HepG2 (cell line): ENCODE results near the gene KIRREL3. TPM values are rescaled to one million over a fixed set of nuclear protein-coding genes. Genes with fewer than 3 reads are reported as not detected.

ENCODE experiments used
- ATAC-seq: fragments of 200-7000 bp; cut with Tn5 transposase; 3 replicates; pipeline ENCODE4 v1.9.1; 2020; ENCODE audit warnings: mild to moderate bottlenecking, moderate library complexity
- BruUV-seq: library from RNA; stranded (reverse); fragments of 400-500 nt; replicated peaks from 2 replicates; lab custom pipeline; 2021; lab: Mats Ljungman, UMichigan
- CTCF ChIA-PET: fragments of 300-600 bp; formaldehyde crosslinking; extraction: SDS; loops from one replicate; lab custom pipeline; 2021; ENCODE audit warnings: low total read pairs, inconsistent platforms, low intra/inter-chr PET ratio; lab: Yijun Ruan, JAX
- POLR2A ChIA-PET: fragments of 350-600 bp; sonication (Branson Sonifier 250); formaldehyde crosslinking; loops from one replicate; lab custom pipeline; 2020; ENCODE audit warnings: antibody characterized with exemption, inconsistent platforms; lab: Yijun Ruan, JAX
- DNase-seq: peaks from one replicate; pipeline ENCODE4 v3.0.0-alpha.2; 2015; ENCODE audit warnings: low spot score
- FAIRE-seq: peaks from 3 replicates; lab custom pipeline; 2011; peaks lifted over from hg19 to GRCh38; lab: Jason Lieb, UNC
- H2AFZ ChIP-seq: one replicate; pipeline ENCODE4 v1.6.1; 2011; ENCODE audit warnings: low read length, inconsistent platforms
- H3K27ac ChIP-seq: fragments of 300-600 bp; 3 replicates; pipeline ENCODE4 v1.8.0; 2011; ENCODE audit warnings: mixed run types, mild to moderate bottlenecking, mixed read lengths, low read length, inconsistent platforms; ENCODE audit not compliant: insufficient read depth; ENCODE audit errors: extremely low read length
- H3K27me3 ChIP-seq, 2 experiments: fragments of 200-600 bp in 1 of 2; 2 replicates in 1 of 2; 3 replicates in 1 of 2; pipeline versions ENCODE4 v1.6.0 to v1.8.0; 2011; ENCODE audit warnings: low read length in 2 of 2, mild to moderate bottlenecking in 2 of 2, moderate library complexity in 2 of 2, inconsistent platforms in 1 of 2; ENCODE audit not compliant: insufficient read depth in 2 of 2, control insufficient read depth in 1 of 2
- H3K36me3 ChIP-seq, 2 experiments: fragments of 200-600 bp in 1 of 2; replicated peaks in 1 of 2; 2 replicates in 1 of 2; 3 replicates in 1 of 2; pipeline versions ENCODE4 v1.5.1 to v1.8.0; 2011; ENCODE audit warnings: low read length in 2 of 2, inconsistent platforms in 1 of 2; ENCODE audit not compliant: insufficient read depth in 2 of 2, control insufficient read depth in 1 of 2
- H3K4me1 ChIP-seq: 2 replicates; pipeline ENCODE4 v1.5.1; 2012; ENCODE audit warnings: low read length, inconsistent platforms; ENCODE audit not compliant: insufficient read depth
- H3K4me2 ChIP-seq: 2 replicates; pipeline ENCODE4 v1.6.0; 2011; ENCODE audit warnings: low read depth, low read length, inconsistent platforms
- H3K4me3 ChIP-seq, 3 experiments: fragments of 200-600 bp in 1 of 3; sonication (generic), shearing (Covaris generic) in 1 of 3; replicated peaks in 1 of 3; 2 replicates each; pipeline ENCODE4 v1.5.1; 2011 to 2016; ENCODE audit warnings: low read length in 3 of 3, inconsistent platforms in 2 of 3, low read depth in 2 of 3, mild to moderate bottlenecking in 2 of 3, control low read depth in 1 of 3, mixed read lengths in 1 of 3; ENCODE audit not compliant: insufficient read depth in 1 of 3
- H3K79me2 ChIP-seq: one replicate; pipeline ENCODE4 v1.6.1; 2011; ENCODE audit warnings: low read length, inconsistent platforms; ENCODE audit not compliant: insufficient read depth
- H3K9ac ChIP-seq: 2 replicates; pipeline ENCODE4 v1.6.0; 2011; ENCODE audit warnings: mild to moderate bottlenecking, low read depth, low read length, inconsistent platforms; ENCODE audit not compliant: insufficient read depth
- H3K9me3 ChIP-seq: 2 replicates; pipeline ENCODE4 v1.5.1; 2012; ENCODE audit warnings: mild to moderate bottlenecking, low read length
- H4K20me1 ChIP-seq: 2 replicates; pipeline ENCODE4 v1.6.0; 2011; ENCODE audit warnings: inconsistent platforms, mild to moderate bottlenecking, low read length, moderate library complexity; ENCODE audit not compliant: insufficient read depth
- ATF3 ChIP-seq: sonication (generic); formaldehyde crosslinking; IDR thresholded peaks from 2 replicates; pipeline ENCODE4 v1.4.0; 2020; ENCODE audit warnings: missing genetic modification reagents
- ATF7 ChIP-seq, 2 experiments: fragments of 450-650 bp in 1 of 2; sonication (generic) in 1 of 2; formaldehyde crosslinking in 1 of 2; IDR thresholded peaks; 2 replicates each; pipeline versions ENCODE4 v1.4.0 to v1.6.1; 2016 to 2020; ENCODE audit warnings: antibody characterized with exemption in 1 of 2, mild to moderate bottlenecking in 1 of 2, missing genetic modification reagents in 1 of 2
- CEBPB ChIP-seq: IDR thresholded peaks from 2 replicates; pipeline ENCODE4 v1.6.1; 2011; ENCODE audit warnings: low read depth, low read length, improper control_type of control experiment, borderline replicate concordance
- HNRNPH1 ChIP-seq: fragments of 200-400 bp; formaldehyde crosslinking; optimal IDR thresholded peaks from 2 replicates; pipeline ENCODE3; 2017; ENCODE audit warnings: mild to moderate bottlenecking, low read depth, low read length
- IRF2 ChIP-seq: IDR thresholded peaks from 2 replicates; pipeline ENCODE4 v1.6.1; 2018; ENCODE audit warnings: missing genetic modification reagents, missing compliant biosample characterization
- POLR2AphosphoS5 ChIP-seq: IDR thresholded peaks from 2 replicates; pipeline ENCODE4 v1.6.1; 2012; ENCODE audit warnings: low read depth, low read length
- RBAK ChIP-seq: sonication (generic); formaldehyde crosslinking; IDR thresholded peaks from 2 replicates; pipeline ENCODE4 v1.5.1; 2020; ENCODE audit warnings: mild to moderate bottlenecking, missing genetic modification reagents
- SNAPC2 ChIP-seq: sonication (generic); formaldehyde crosslinking; IDR thresholded peaks from 2 replicates; pipeline ENCODE4 v1.8.1; 2022; ENCODE audit warnings: mild to moderate bottlenecking, missing genetic modification reagents
- TBX3 ChIP-seq: fragments of 450-650 bp; IDR thresholded peaks from 2 replicates; pipeline ENCODE4 v1.6.1; 2017; ENCODE audit warnings: antibody characterized with exemption, mild to moderate bottlenecking, inconsistent platforms, borderline replicate concordance
- ZBTB8A ChIP-seq: sonication (generic); formaldehyde crosslinking; IDR thresholded peaks from 2 replicates; pipeline ENCODE4 v1.4.0; 2020; ENCODE audit warnings: mild to moderate bottlenecking, low read depth, missing genetic modification reagents, borderline replicate concordance
- ZFP62 ChIP-seq: sonication (generic); formaldehyde crosslinking; IDR thresholded peaks from 2 replicates; pipeline ENCODE4 v1.4.0; 2020; ENCODE audit warnings: missing genetic modification reagents
- ZNF382 ChIP-seq: sonication (generic); formaldehyde crosslinking; IDR thresholded peaks from 2 replicates; pipeline ENCODE4 v1.5.0; 2020; ENCODE audit warnings: missing genetic modification reagents, mild to moderate bottlenecking, borderline replicate concordance
- ZNF414 ChIP-seq: sonication (generic); formaldehyde crosslinking; IDR thresholded peaks from 2 replicates; pipeline ENCODE4 v1.5.0; 2020; ENCODE audit warnings: missing genetic modification reagents
- ZNF530 ChIP-seq: sonication (generic); formaldehyde crosslinking; IDR thresholded peaks from 2 replicates; pipeline ENCODE4 v1.5.0; 2020; ENCODE audit warnings: low read depth, mild to moderate bottlenecking, missing genetic modification reagents
- WGBS: methylation state at CpG from one replicate; pipeline ENCODE4 v1.1.6; 2017; ENCODE audit warnings: low lambda C conversion rate; 5-methylcytosine and 5-hydroxymethylcytosine counted together
- in situ Hi-C: cut with HindIII; loops from 2 replicates; pipeline ENCODE4 v1.10.0; 2017; ENCODE audit warnings: low pct_unique_long_range_greater_than_20kb; ENCODE audit not compliant: extremely low pct_ligation_motif_present
- intact Hi-C: fragments of 100-400 bp; cut with micrococcal nuclease; formaldehyde crosslinking; loops from one replicate; pipeline ENCODE4 v1.10.0; 2022; ENCODE audit not compliant: unreplicated experiment
- polyA plus RNA-seq, 8 experiments: library from polyadenylated mRNA; depleted of rRNA in 3 of 8; stranded (reverse) in 7 of 8; unstranded in 1 of 8; fragments of >200 nt; fragmentation: Illumina TruSeq in 4 of 8; extraction: Trizol in 4 of 8; gene quantifications; 2 replicates each; pipeline versions ENCODE4 v1.2.1 to v1.2.3, GENCODE V29; 2011 to 2016; ENCODE audit warnings: low read depth in 4 of 8, missing spikeins in 1 of 8, mixed read lengths in 1 of 8; ENCODE audit not compliant: insufficient read depth in 1 of 8
- total RNA-seq, 5 experiments: library from RNA; depleted of rRNA; stranded (reverse); fragments of >200 nt; fragmentation: Illumina TruSeq; extraction: Trizol; gene quantifications; 2 replicates each; pipeline ENCODE4 v1.2.3, GENCODE V29; 2016; ENCODE audit warnings: low read depth in 1 of 5

Gene KIRREL3
- total and polyA plus RNA-seq, 2 of the 13 experiments (the other 11 are each of a cell fraction or from before 2014, with no cell fraction given) = not detected

GRCh38 chr11:126464796-126465195, 535.8 kb downstream of the KIRREL3 start (continued):
- TF ChIP-seq RBAK (CRISPR knock-in tag) (no peak), HNRNPH1 (no peak), ZBTB8A (no peak), SNAPC2 (CRISPR knock-in tag) (no peak), ZNF530 (no peak), ATF3 (CRISPR knock-in tag) (no peak), TBX3 (no peak), IRF2 (no peak), POLR2AphosphoS5 (no peak), ZFP62 (CRISPR knock-in tag) (no peak), ZNF382 (CRISPR knock-in tag) (no peak)

- no TSS peak for BruUV-seq
- ChIA-PET CTCF (no interaction called here), POLR2A (no interaction called here)
- no peaks in the 10 kb centered on the region for H3K9me3 ChIP-seq
- H3K9ac ChIP-seq = no peak overlapping the region
- peaks cover 17 to 85% of the 10 kb centered on the region in 2 experiments; a peak in 3 of 5 replicates for H3K27me3 ChIP-seq
- H4K20me1 ChIP-seq = no peaks in the 10 kb centered on the region
- no peak overlapping the region for H3K4me2 ChIP-seq
- H3K79me2 ChIP-seq = no peaks in the 10 kb centered on the region
- H3K4me3 ChIP-seq = no peak overlapping the region
- WGBS = 32% methylated on average over 5 of the region's 7 CpGs
- H3K27ac ChIP-seq = no peak overlapping the region
- TF ChIP-seq ATF7 (IDR thresholded peaks at IDR 0.05) (peak; percentile 47), ATF7 (CRISPR knock-in tag; IDR thresholded peaks at IDR 0.05) (no peak), ZNF414 (CRISPR knock-in tag) (no peak), CEBPB (peak; percentile 9; the same call in 1 of the 2 replicates)
- H3K4me1 ChIP-seq = no peaks in the 10 kb centered on the region
- no peaks in the 10 kb centered on the region for H3K36me3 ChIP-seq
- intact Hi-C loops (no loop called here), in situ Hi-C loops (no loop called here)
- no peak for FAIRE-seq
- no peak for ATAC-seq
- DNase-seq = no peak
- no peak overlapping the region for H2AFZ ChIP-seq
Observed at GRCh38 chr11:126462422-126462821, 538.1 kb downstream of the KIRREL3 start.
